Astrocyte (in vitro differentiated cells and primary cell): ENCODE results near the gene GRIA1. TPM values are rescaled to one million over a fixed set of nuclear protein-coding genes. Genes with fewer than 3 reads are reported as not detected.
A peak's percentile ranks its signal among the peaks of the same experiment; 100 is the strongest.

Experiments
- DNase-seq: peaks from one replicate; pipeline ENCODE4 v3.0.0-alpha.2; 2010; ENCODE audit warnings: low read depth
- FAIRE-seq: peaks from 2 replicates; lab custom pipeline; 2011; peaks lifted over from hg19 to GRCh38; lab: Jason Lieb, UNC
- H2AFZ ChIP-seq: 2 replicates; pipeline ENCODE4 v1.6.0; 2012; ENCODE audit warnings: low read depth, low read length, inconsistent platforms
- H3K27ac ChIP-seq: 2 replicates; pipeline ENCODE4 v1.5.1; 2011; ENCODE audit warnings: low read depth, low read length, inconsistent platforms
- H3K27me3 ChIP-seq: 2 replicates; pipeline ENCODE4 v1.6.0; 2011; ENCODE audit warnings: low read length, inconsistent platforms; ENCODE audit not compliant: insufficient read depth
- H3K36me3 ChIP-seq: 2 replicates; pipeline ENCODE4 v1.5.1; 2011; ENCODE audit warnings: low read length, inconsistent platforms; ENCODE audit not compliant: insufficient read depth
- H3K4me1 ChIP-seq: 2 replicates; pipeline ENCODE4 v1.5.1; 2011; ENCODE audit warnings: low read length, inconsistent platforms; ENCODE audit not compliant: insufficient read depth
- H3K4me2 ChIP-seq: 2 replicates; pipeline ENCODE4 v1.6.0; 2012; ENCODE audit warnings: low read length, inconsistent platforms
- H3K4me3 ChIP-seq: 2 replicates; pipeline ENCODE4 v1.5.1; 2011; ENCODE audit warnings: low read depth, mild to moderate bottlenecking, low read length, inconsistent platforms; ENCODE audit not compliant: insufficient read depth
- H3K79me2 ChIP-seq: 2 replicates; pipeline ENCODE4 v1.6.0; 2012; ENCODE audit warnings: mild to moderate bottlenecking, low read length, inconsistent platforms; ENCODE audit not compliant: insufficient read depth
- H3K9ac ChIP-seq: 2 replicates; pipeline ENCODE4 v1.6.0; 2012; ENCODE audit warnings: mild to moderate bottlenecking, low read length, inconsistent platforms
- H3K9me3 ChIP-seq: 2 replicates; pipeline ENCODE4 v1.5.1; 2012; ENCODE audit warnings: low read depth, mild to moderate bottlenecking, low read length, inconsistent platforms; ENCODE audit not compliant: insufficient read depth
- H4K20me1 ChIP-seq: 2 replicates; pipeline ENCODE4 v1.6.0; 2012; ENCODE audit warnings: low read length, inconsistent platforms; ENCODE audit not compliant: insufficient read depth
- H3K27ac Mint-ChIP-seq: one replicate; pipeline ENCODE4 v1.8.0; 2021; ENCODE audit warnings: mild to moderate bottlenecking, mixed read lengths; ENCODE audit not compliant: unreplicated experiment
- H3K27me3 Mint-ChIP-seq: one replicate; pipeline ENCODE4 v1.8.0; 2021; ENCODE audit warnings: low read depth, mixed read lengths; ENCODE audit not compliant: unreplicated experiment
- H3K36me3 Mint-ChIP-seq: one replicate; pipeline ENCODE4 v1.8.0; 2021; ENCODE audit warnings: low read depth, mixed read lengths; ENCODE audit not compliant: unreplicated experiment
- H3K4me1 Mint-ChIP-seq: one replicate; pipeline ENCODE4 v1.8.0; 2021; ENCODE audit warnings: low read depth, mixed read lengths; ENCODE audit not compliant: unreplicated experiment
- H3K4me3 Mint-ChIP-seq: one replicate; pipeline ENCODE4 v1.8.0; 2021; ENCODE audit warnings: mild to moderate bottlenecking, moderate library complexity, mixed read lengths; ENCODE audit not compliant: unreplicated experiment
- H3K9me3 Mint-ChIP-seq: one replicate; pipeline ENCODE4 v1.8.0; 2021; ENCODE audit warnings: mild to moderate bottlenecking, mixed read lengths; ENCODE audit not compliant: unreplicated experiment
- EZH2 ChIP-seq: IDR thresholded peaks from 2 replicates; pipeline ENCODE4 v1.6.1; 2012; ENCODE audit warnings: mild to moderate bottlenecking, low read length, inconsistent platforms; ENCODE audit not compliant: insufficient read depth
- total RNA-seq: library from RNA; stranded (reverse); gene quantifications from 2 replicates; pipeline ENCODE4 v1.2.1, GENCODE V29; 2021
- TF ChIP-seq, protein P1 (sequence below): IDR thresholded peaks from 2 replicates; pipeline ENCODE4 v1.5.1; 2011; ENCODE audit warnings: low read depth, mild to moderate bottlenecking, inconsistent platforms, low read length, moderate library complexity; ENCODE audit not compliant: insufficient read depth

Gene GRIA1
- total RNA-seq, 1 donor from 2014 or later, result 5.4 TPM

DNA sequence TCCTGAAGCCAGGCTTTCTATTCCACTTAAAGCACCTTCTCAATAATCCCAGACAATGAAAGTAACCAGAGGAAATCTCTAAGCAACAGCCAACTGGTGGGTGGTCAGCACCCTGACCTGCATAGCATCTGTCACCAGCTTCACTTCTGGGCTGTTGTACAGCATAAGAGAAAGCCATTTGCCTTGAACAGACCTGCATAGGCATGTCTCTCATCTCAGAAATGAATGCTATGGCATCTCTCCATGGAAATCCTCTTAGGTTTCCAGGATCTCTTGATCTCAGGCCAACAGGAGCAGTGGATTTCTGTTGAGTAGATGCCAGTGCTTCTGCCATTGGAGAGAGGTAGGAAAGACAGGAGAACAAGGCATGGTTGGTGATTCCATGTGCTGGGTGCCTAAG is 213.6 kb downstream of the GRIA1 start:
- no peak overlapping the region for H3K4me3 Mint-ChIP-seq
- TF ChIP-seq, protein P1, sequence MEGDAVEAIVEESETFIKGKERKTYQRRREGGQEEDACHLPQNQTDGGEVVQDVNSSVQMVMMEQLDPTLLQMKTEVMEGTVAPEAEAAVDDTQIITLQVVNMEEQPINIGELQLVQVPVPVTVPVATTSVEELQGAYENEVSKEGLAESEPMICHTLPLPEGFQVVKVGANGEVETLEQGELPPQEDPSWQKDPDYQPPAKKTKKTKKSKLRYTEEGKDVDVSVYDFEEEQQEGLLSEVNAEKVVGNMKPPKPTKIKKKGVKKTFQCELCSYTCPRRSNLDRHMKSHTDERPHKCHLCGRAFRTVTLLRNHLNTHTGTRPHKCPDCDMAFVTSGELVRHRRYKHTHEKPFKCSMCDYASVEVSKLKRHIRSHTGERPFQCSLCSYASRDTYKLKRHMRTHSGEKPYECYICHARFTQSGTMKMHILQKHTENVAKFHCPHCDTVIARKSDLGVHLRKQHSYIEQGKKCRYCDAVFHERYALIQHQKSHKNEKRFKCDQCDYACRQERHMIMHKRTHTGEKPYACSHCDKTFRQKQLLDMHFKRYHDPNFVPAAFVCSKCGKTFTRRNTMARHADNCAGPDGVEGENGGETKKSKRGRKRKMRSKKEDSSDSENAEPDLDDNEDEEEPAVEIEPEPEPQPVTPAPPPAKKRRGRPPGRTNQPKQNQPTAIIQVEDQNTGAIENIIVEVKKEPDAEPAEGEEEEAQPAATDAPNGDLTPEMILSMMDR, result no peak
- TF ChIP-seq EZH2, result no peak
- H3K9me3 Mint-ChIP-seq, result peaks cover 1% of the 10 kb centered on the region
- peaks cover 2% of the 10 kb centered on the region for H3K36me3 Mint-ChIP-seq
- no peaks in the 10 kb centered on the region for H4K20me1 ChIP-seq
- peaks cover 6% of the 10 kb centered on the region for H3K27me3 Mint-ChIP-seq
- no peaks in the 10 kb centered on the region for H3K9me3 ChIP-seq
- no peak overlapping the region for H3K9ac ChIP-seq
- no peak overlapping the region for H2AFZ ChIP-seq
- no peak overlapping the region for H3K4me3 ChIP-seq
- no peaks in the 10 kb centered on the region for H3K79me2 ChIP-seq
- FAIRE-seq, result no peak
- H3K4me1 Mint-ChIP-seq, result peaks cover under 1% of the 10 kb centered on the region
- no peaks in the 10 kb centered on the region for H3K36me3 ChIP-seq
- no peaks in the 10 kb centered on the region for H3K27me3 ChIP-seq
- no peak overlapping the region for H3K27ac ChIP-seq
- no peak overlapping the region for H3K4me2 ChIP-seq
- no peak overlapping the region for H3K27ac Mint-ChIP-seq
- no peak for DNase-seq
- H3K4me1 ChIP-seq, result no peaks in the 10 kb centered on the region

DNA sequence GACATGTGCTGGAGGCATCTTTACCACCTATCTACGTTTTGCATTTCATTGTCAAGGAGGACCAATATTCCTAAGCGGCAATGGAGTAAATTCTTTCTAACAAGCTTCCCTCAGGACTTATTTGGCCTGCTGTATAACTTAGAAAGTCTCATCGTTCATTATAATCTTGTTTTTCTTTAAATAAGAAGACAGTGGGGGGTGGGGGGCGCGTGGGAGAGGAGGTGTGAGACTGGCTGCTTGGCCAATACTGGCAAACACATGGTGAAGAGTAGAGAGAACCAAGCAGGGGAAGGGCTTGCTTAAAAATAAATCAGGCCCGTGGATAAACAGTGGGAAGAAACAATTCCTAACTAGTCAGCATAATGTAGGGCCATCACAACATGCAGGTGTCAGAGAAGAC is 217.2 kb downstream of the GRIA1 start:
- Mint-ChIP-seq H3K9me3 (peaks cover 1% of the 10 kb centered on the region), H3K27ac (no peak overlapping the region), H3K27me3 (peaks cover 6% of the 10 kb centered on the region), H3K4me1 (no peaks in the 10 kb centered on the region), H3K36me3 (peaks cover 1% of the 10 kb centered on the region), H3K4me3 (no peak overlapping the region)
- no peak overlapping the region for H2AFZ ChIP-seq
- no peak for FAIRE-seq
- no peaks in the 10 kb centered on the region for H3K79me2 ChIP-seq
- DNase-seq, result no peak
- no peak overlapping the region for H3K4me3 ChIP-seq
- no peaks in the 10 kb centered on the region for H3K27me3 ChIP-seq
- no peaks in the 10 kb centered on the region for H3K9me3 ChIP-seq
- TF ChIP-seq, protein P1, result no peak
- no peak for TF ChIP-seq EZH2
- no peaks in the 10 kb centered on the region for H4K20me1 ChIP-seq
- H3K36me3 ChIP-seq, result no peaks in the 10 kb centered on the region
- no peak overlapping the region for H3K9ac ChIP-seq
- no peaks in the 10 kb centered on the region for H3K4me1 ChIP-seq
- H3K4me2 ChIP-seq, result no peak overlapping the region
- no peak overlapping the region for H3K27ac ChIP-seq

DNA sequence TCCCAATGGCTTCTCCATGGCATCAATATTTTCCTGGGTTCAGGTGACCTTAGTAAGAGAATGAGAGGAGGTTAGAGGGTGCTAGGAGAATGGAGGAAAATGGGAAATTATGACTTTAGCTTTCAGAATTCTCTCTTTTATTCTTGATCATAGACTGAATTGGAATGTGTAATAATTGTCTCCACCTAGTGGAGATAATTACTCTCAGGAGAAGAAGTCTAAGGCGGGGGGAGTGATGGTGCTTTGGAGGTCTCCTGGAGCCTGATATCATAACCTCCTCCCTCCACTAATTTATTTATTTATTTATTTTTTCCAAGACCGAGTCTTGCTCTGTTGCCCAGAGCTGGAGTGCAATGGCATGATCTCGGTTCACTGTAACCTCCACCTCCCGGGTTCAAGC is 221.3 kb downstream of the GRIA1 start:
- Mint-ChIP-seq H3K4me1 (peaks cover 5% of the 10 kb centered on the region), H3K36me3 (no peaks in the 10 kb centered on the region), H3K4me3 (no peak overlapping the region), H3K27me3 (no peaks in the 10 kb centered on the region), H3K9me3 (no peaks in the 10 kb centered on the region), H3K27ac (no peak overlapping the region)
- Histone ChIP-seq H3K79me2 (no peaks in the 10 kb centered on the region), H4K20me1 (no peaks in the 10 kb centered on the region), H3K36me3 (no peaks in the 10 kb centered on the region), H3K27me3 (no peaks in the 10 kb centered on the region), H3K4me1 (no peaks in the 10 kb centered on the region), H3K4me2 (no peak overlapping the region), H3K9ac (no peak overlapping the region), H3K9me3 (no peaks in the 10 kb centered on the region), H3K4me3 (no peak overlapping the region), H3K27ac (no peak overlapping the region), H2AFZ (no peak overlapping the region)
- no peak for TF ChIP-seq EZH2
- TF ChIP-seq, protein P1, result peak; percentile 24
- no peak for FAIRE-seq
- DNase-seq, result no peak
